NCI-H510A treated with DMSO at 0.1 percent for 48 hours (cell line): ENCODE results near the gene VAT1.
"Not testable (repeated sequence)": the region's sequence is repeated elsewhere in the genome, so short reads cannot be mapped to it uniquely, and the experiment has no call there.

Experiments used
- DNase-seq: peaks from one replicate; lab custom pipeline; 2025; lab: John Stamatoyannopoulos, UW

VAT1 gene

DNA sequence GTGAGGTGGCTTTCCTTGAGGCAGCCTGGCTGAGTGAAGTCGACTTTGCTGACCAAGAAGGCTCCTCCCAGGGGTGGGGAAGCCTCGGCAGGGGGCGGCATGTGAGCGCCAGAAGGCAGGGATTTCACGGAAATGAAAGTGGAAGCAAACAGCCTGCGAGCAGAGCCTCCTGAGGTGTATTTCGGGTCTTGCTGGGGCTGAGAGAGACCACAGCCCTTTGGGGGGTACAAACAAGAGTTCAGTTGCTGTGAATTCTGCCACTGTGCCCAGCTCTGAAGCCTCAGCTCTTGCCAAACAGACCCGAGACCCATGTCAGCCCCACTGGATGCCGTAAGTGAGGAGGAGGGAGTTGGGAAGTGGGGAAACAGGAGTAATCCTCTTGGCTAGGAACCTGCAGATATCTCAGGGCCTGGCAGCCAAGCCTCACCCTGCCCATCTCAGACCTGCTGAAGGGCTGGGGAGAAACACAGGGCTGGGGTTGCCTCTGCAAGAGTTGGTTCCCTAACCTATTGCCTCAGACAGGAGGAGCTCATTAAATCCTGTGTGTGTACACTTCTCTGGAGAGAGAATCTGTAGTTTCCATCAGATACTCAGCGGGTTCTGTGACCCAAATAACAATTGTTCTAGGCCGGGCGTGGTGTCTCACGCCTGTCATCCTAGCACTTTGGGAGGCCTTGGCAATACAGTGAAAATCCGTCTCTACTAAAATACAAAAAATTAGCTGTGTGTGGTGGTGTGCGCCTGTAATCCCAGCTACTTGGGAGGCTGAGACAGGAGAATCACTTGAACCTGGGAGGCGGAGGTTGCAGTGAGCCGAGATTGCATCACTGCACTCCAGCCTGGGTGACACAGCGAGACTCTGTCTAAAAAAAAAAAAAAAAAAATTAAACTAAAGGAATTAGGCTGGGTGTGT, 15.3 kb downstream of the VAT1 start, which contains the start of gene IFI35:
Gene IFI35, plus strand, starts transcription at position 146 of the 913 bp plus-strand sequence. Its CDS starts 164 bp downstream, at position 310.
- DNase-seq = no peak

DNA sequence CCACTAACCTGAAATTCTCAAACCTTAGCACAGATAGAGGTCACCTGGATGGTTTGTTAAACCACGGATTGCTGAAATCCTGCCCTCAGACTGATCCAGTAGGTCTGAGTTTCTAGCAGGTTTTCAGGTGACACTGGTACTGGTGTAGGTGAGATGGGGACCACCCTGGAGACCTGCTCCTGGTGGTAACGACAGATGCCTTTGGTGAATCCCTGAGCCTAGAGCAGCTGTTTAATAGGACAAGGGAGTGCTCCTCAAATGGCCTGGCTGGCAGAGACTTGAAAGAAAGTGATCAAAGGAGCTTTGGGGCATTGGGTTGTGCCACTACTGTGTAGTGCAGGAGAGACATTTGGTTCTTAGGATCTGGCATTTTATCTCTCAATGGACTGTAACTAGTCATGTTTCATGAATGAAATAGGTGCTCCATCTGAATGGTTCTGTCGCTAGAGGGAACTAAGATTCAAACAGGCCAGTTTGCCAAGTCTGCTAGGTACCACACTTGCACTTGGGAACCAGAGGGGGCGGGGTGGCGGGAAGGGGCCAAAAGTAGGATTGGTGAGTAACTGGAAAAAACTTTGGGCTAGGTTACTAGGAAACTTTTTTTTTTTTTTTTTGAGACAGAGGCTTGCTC, 18.5 kb downstream of the VAT1 start:
- DNase-seq = no peak

DNA sequence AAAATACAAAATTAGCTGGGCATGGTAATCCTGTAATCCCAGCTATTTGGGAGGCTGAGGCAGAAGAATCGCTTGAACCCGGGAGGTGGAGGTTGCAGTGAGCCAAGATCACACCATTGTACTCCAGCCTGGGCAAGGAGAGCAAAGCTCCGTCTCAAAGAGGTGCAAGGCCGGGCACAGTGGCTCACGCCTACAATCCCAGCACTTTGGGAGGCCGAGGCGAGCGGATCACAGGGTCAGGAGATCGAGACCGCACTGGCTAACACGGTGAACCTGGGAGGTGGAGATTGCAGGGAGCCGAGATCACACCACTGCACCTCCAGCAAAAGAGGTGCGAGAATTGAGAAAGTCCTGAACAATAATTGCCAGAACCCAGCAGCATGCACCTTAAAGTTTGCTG, 21.3 kb downstream of the VAT1 start:
- DNase-seq = not testable (repeated sequence)

DNA sequence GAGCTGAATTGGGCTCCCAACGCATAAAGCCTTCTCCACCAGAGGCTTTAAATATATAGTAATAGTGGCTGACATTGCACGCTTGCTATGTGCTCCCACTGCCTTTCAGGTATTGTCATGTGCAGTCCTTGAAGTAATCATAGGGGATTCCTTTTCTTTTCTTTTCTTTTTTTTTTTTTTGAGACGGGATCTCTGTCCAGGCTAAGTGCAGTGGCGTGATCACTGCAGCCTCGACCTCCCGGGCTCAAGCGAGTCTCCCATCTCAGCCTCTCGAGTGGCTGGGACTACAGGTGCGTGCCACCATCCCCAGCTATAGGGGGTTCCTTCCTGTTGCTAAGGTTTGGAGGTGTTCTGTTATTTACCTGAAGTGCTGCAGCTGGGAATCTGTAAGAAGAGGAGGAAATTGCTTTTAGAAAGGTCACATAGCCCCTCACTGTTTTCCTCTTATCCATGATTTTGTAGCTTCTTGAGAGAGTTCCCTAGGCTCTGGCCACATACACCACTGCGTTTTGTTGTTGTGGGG, 23.1 kb downstream of the VAT1 start:
- DNase-seq = no peak

DNA sequence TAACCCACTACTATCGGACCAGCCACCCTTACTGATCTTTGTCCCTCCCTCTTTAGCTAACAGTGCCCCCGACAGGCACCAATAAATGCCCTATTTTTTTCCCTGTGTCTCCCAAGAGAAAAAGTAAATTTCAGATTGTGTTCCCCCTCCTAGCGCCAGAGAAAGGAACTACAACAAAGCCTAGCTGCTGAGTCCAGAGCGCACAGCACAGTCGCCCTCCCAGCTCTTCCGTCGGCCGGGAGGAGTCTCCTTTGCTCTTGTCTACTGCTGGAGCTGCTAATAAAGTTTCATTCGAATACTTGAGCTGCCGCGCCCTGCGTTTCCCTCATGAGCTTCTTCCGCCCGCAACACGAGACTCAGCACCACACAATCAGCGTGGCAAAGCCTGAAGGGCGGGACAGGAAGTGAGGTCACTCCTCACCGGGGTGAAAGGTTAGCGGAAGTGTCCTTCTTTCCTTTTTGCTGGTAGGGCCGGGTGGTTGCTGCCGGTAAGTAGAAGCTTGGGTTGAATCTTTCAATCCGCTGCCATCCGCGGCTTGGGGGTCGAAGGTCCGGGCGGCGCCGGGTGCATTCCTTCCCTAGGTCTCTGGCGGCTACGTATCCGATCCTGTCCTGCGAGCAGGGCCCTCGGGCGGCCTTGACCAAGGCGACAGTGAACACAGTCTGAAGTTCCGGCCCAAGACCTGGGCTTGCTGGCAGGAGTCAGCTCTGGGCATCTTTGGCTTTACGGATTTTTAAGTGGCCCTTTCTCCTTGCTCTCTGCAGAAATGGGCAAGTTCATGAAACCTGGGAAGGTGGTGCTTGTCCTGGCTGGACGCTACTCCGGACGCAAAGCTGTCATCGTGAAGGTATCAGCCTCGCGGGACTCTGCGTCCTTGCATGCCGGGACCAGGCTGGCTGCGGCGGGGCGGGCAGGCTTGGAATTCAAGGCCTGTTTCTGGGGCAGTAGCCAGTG, 23.9 kb downstream of the VAT1 start, which contains the start of gene RPL27:
Gene RPL27, plus strand, starts transcription at position 436 of the 955 bp plus-strand sequence. Its CDS starts 332 bp downstream, at position 768.
- DNase-seq = peak; percentile 99

DNA sequence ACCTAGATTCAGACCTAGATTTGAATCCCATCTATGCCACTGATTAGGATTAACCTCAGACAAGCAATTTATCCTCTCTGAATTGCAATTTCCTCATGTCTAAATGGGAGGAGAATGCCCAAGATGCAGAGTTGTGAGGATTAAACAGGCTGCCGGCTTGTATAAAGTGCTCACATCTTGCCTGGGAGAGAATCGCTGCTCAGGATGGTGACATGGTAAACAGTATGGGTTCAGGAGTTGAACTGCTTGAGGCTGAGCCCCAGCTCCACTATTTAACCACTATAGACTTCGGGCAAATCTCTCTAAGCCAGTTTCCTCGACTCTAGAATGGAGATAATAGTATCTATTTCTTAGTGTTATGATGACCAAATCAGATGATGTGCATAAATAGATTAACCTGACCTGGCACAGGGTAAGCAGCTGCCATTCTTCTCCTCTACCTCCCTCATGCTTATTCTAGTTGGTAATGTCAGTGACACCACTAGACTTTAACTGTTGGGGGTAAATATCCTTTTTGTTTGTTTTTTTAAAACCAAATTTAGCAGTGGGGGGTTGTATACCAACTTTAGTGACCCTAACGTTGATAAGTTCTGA, 24.7 kb downstream of the VAT1 start:
- DNase-seq = peak; percentile 64

DNA sequence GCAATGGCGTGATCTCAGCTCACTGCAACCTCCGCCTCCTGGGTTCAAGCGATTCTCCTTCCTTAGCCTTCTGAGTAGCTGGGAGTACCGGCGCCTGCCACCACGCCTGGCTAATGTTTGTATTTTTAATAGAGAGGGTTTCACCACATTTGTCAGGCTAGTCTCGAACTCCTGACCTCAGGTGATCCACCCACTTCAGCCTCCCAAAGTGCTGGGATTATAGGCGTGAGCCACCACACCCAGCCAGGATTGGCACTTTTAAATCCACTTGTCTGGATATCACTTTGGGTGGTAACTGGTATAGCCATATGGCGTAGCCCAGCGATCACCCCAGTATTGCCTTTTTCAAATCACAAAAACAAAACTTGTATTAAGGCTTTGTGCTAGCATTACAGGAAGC, 28.3 kb downstream of the VAT1 start:
- not testable (repeated sequence) for DNase-seq

DNA sequence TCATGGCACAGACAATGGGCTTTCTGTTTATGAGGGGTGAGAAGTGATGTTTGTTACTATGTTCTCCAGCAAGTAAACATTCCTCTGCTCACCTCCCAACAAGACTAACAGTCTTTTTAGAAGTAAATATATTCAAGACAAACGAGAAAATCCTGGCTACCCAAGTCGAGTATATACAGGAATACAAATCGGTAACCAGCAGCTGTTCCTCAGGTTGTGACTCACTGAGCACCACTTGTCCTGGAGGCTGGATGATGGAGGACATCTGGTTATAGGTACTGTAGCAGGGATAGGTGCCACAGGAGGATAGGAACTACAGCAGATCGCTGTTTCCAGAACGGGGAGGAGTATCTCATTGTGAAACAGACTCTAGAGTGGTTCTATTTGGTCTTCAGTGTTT, 29.3 kb downstream of the VAT1 start:
- no peak for DNase-seq

DNA sequence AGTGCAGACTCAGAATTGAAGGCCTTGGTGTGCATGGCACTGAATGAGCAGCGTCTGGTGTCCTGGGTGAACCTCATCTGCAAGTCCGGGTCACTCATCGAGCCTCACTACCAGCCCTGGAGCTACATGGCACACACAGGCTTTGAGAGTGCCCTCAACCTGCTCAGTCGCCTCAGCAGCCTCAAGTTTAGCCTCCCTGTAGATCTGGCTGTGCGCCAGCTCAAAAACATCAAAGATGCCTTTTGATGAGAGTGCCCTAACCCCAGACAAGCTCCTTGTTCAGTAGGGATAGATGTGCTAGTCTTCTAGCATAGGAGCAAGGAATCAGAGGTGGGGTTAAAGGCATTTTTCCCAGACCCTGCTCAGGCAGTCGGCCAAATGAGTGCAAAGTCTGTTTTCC, 30.7 kb downstream of the VAT1 start:
- no peak for DNase-seq

DNA sequence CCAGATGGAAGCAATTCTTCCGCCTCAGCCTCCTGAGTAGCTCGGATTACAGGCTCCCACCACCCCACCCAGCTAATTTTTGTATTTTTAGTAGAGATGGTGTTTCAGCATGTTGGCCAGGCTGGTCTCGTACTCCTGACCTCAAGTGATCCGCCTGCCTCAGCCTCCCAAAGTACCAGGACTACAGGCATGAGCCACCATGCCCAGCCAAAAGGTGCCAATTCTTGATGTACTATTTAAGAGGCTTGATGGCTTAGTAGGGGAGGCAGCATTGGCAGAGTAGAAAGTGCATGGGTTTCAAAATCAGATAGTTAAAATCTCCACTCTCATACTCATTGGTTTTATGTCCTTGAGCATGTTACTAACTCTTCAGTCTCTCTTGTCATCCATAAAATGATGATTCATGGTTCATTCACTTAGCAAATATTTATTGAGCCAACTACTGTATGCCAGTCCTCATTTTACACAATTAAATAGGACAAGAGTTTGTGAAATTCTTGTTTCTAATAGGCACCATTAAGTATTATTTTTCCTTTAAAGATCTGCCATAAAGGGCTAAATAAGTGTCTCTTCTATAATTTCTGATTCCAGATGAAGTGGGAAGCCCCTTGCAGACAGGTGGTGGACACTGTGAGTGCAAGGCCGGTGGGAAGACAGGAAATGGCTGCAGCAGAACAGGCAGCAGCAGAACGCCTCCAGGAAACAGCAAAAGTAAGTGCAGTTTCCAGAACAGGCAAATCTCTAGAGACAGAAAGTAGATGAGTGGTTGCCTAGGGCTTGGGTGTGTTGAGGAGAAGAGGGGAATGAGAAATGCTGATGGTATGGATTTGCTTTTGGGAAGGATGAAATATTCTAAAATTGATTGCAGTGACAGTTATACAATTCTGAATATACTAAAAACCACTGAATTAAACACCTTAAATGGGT, 32.2 kb downstream of the VAT1 start:
- DNase-seq = no peak

DNA sequence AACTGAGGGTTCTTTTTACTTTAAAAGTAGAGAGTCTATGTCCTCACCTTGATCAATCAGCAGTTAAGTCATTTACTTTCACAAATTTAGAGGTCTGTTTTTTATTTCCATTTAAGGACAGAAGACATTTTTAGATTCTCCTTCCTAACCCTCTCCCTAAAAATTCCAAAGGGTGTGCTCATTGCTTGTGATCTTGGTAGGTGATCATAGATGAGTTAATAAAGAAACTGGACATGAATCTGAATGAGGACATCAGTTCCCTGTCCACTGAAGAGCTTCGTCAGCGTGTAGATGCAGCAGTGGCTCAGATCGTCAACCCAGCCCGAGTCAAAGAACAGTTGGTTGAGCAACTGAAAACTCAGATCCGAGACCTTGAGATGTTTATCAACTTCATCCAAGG, 33.0 kb downstream of the VAT1 start:
- DNase-seq = no peak

DNA sequence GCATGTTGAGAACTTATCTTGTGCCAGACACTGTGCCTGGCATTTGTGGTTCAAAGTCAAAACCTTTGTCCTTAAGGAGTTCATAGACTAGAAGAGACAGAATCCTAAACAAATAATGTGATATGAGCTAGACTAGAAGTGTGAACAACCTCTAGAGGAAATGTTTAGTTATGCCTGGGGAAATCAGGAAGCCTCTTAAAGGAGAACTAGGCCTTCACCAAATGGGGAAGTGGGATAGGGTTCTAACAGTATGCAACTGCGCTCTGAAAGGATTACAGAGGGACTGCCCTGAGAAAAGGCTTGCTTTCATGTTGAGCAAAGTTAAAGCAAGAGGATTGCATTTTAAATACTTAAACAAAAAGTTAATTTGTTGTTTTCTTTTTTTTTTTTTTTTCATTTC, 37.0 kb downstream of the VAT1 start:
- DNase-seq = no peak

DNA sequence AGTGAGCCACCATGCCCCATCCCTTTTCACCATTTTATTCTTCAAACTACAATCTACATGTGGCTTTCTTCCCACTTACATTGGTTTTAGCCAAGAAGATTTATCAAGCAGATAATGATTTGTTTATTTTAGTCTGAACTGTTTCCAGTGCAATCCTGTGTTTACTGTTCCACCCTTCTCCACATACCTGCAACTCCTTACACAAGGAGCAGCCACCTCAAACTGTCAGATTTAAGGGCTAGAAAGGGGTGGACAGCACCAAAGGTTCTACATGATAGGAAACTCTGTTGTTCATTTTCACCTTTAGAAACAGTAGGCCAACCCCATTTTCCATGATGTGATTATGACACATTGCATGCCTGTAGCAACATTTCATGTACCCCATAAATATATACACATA, 39.9 kb downstream of the VAT1 start:
- no peak for DNase-seq

DNA sequence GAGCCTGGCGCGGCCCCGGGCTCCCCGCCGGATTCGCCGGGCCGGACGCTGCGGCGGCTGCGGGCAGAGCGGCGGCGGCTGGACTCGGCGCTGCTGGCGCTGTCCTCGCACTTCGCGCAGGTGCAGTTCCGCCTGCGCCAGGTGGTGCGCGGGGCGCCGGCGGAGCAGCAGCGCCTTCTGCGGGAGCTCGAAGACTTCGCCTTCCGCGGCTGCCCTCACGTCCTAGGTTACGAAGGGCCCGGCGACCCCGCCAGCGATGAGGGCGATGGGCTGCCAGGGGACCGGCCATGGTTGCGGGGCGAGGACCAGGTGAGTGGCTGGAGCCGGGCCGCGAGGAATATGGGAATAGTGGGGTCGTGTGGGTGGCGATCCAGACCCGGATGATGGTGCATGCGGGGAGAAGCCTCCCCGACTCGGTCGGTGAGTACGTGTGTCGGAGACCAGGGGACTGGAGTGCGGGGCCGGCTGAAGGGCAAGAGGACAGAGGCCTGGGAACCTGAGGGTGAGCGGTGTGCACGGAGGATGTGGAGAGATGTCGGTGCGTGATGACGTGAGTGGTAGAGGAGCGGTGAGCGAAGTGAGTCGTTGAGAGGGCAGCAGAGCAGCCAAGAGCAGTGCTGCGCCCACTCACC, 41.3 kb downstream of the VAT1 start:
- peak; percentile 27 for DNase-seq

DNA sequence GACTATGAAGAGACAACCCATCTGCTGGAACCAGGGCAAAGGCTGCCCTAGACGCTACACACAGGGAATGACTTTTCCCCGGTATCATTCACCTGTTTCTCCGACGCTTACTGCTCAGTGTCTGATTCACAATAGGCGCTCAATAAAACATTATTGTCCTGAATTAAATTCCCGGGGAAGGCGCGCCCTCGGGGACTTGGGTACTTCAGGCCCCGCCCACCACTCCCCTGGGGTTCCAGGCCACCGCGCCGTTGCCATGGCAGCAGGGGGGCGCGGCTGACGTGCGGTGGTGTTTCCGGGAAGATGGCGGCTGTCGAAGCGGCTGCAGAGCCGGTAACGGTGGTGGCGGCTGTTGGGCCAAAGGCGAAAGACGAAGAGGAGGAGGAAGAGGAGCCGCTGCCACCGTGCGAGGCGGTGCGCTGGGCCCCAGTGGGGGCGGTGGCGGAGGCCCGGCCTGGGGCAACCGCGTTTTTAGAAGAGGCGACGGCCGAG, 41.9 kb downstream of the VAT1 start, which contains the start of gene RUNDC1:
Gene RUNDC1, plus strand, starts transcription at position 292 of the 492 bp plus-strand sequence. Its CDS starts 12 bp downstream, at position 304.
- DNase-seq = peak; percentile 77

DNA sequence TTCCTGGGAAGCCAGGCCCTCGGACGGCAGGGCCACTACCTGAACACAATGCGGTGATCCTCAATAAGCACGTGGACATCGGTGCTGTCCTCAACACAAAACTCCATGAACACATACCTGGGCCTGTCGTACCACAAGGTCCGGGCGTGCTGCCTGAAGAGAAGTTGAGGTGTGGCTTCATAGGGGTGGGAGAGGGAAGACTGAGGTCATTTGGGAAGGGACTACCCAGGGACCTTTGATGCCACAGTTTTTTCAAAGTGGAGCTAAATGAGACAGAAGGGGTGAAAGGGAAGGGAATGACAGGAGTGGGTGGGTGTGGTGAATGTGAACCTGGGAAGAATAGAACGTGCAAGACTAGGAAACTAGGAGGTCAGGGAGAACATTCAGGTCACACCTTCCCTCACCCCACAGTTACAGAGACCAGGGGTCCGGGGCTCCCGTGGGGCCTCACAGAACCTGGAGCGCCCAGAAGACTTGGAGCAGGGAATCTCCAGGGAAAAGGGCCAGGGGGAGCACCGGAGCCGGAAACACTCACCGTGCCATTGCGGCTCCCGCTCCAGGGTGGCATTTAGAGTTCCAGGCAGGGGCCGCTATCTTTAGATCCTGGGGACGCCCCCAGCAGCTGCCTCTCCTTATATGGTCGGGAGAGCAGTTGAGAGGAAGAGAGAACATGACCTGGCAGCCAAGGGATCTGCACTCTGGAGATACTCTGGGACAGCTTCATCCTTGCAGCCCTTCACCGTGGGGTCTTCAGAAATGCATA, 42.5 kb downstream of the VAT1 start, which contains the start of gene PTGES3L:
Gene PTGES3L, minus strand, starts transcription at position 570 of the 763 bp plus-strand sequence. Its CDS starts 27 bp downstream, at position 543.
- peak; percentile 73 for DNase-seq

DNA sequence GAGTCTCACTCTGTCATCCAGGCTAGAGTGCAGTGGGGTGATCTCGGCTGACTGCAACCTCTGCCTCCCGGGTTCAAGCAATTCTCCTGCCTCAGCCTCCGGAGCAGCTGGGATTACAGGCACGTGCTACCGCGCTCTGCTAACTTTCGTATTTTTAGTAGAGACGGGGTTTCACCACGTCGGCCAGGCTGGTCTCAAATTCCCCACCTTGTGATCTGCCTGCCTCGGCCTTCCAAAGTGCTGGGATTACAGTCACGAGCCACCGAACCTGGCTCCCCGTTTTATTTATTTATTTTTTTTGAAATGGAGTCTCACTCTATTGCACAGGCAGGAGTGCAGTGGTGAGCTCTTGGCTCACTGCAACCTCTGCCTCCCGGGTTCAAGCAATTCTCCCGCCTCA, 46.5 kb downstream of the VAT1 start:
- DNase-seq = not testable (repeated sequence)

DNA sequence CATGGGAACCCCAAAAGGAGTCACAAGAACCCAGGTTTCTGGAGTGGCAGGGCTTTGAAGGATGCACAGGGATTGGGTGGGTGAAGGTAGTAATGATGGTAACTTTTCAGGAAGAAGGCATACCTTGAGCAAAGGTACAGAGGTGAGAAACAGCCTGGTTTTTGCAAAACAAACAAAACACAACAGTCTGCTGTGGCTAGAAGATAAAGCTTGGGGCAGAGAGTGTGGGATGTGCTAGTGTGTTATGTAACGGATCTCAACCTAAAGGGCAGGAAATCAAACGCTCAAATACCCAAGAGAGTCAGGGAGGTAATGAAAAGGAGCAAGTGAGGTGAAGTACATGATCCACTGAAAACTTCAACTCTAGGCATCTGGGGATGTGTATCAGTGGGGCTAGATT, 46.9 kb downstream of the VAT1 start:
- no peak for DNase-seq
